Kidney epithelial cell (primary cell): ENCODE measurements around the gene BIRC3. TPM values are rescaled to one million over a fixed set of nuclear protein-coding genes. Genes with fewer than 3 reads are reported as not detected.

Experiments used
- DNase-seq: peaks from one replicate; pipeline ENCODE4 v3.0.0-alpha.2; 2010; ENCODE audit warnings: low read depth
- H3K27me3 ChIP-seq: 2 replicates; pipeline ENCODE4 v1.6.0; 2011; ENCODE audit warnings: low read length; ENCODE audit not compliant: control insufficient read depth, insufficient read depth
- H3K36me3 ChIP-seq: 2 replicates; pipeline ENCODE4 v1.5.1; 2011; ENCODE audit warnings: low read length; ENCODE audit not compliant: control insufficient read depth, insufficient read depth
- H3K4me3 ChIP-seq: 2 replicates; pipeline ENCODE4 v1.5.1; 2011; ENCODE audit warnings: low read depth, mild to moderate bottlenecking, control low read depth, low read length
- CTCF ChIP-seq: IDR thresholded peaks from 2 replicates; pipeline ENCODE4 v1.5.1; 2011; ENCODE audit warnings: mild to moderate bottlenecking, moderate library complexity, low read length, control low read depth, inconsistent platforms; ENCODE audit not compliant: insufficient read depth, poor library complexity, severe bottlenecking
- total RNA-seq: library from RNA; depleted of rRNA; stranded (reverse); fragments of >200 nt; gene quantifications from 2 replicates; pipeline ENCODE4 v1.2.3, GENCODE V29; 2015

Gene BIRC3
- total RNA-seq, 1 donor from 2014 or later = 10.0 TPM

DNA sequence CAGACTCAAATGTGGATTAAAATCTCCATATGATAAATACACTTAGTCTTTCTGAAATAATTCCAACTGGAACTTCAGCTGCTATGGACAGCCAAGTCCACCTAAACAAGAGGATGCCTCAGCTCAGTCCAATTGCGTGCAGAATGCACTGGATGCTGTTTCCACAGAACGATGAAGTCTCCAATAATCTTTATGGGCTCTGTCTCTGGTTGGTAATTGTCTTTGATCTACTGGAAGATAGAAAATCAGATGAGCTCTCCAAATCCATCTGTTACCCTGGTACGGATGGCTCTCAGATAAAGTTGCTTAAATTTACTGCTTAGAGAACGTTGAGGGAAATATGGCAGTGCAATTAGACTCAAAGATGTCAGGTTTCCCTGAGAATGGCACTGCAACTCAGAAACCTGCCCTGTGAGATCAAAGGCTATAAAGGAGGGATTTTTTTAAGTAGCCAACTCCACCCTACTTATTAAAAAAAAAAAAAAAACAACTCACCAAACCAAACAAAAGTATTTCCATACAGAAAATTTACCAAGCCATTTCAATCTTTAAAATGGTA lies 859 bp upstream of the BIRC3 start:
- no peaks in the 10 kb centered on the region for H3K27me3 ChIP-seq
- no peaks in the 10 kb centered on the region for H3K36me3 ChIP-seq
- H3K4me3 ChIP-seq = no peak overlapping the region
- no peak for DNase-seq
- no peak for TF ChIP-seq CTCF

DNA sequence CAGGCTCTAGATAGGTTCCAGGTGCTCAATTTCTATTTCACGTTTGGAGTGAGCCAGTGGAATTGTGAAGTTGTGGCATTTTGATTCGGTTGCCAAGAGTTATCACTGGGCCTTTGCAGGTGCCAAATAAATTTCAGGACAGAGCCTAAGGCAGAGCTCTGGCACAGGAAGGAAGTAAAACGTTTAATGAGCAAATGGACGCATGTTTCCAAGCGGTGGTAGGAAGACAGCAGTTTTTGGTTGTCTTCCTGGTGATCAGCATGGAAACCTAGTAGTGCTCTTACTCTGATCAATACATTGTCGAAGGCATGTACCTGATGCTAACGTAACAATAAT lies 452 bp downstream of the BIRC3 start:
- Histone ChIP-seq H3K4me3 (peak overlapping the region; percentile 45), H3K36me3 (no peaks in the 10 kb centered on the region), H3K27me3 (no peaks in the 10 kb centered on the region)
- TF ChIP-seq CTCF = no peak
- no peak for DNase-seq

- no peaks in the 10 kb centered on the region for H3K36me3 ChIP-seq
- no peak for TF ChIP-seq CTCF
- H3K27me3 ChIP-seq = no peaks in the 10 kb centered on the region
- no peak for DNase-seq
- peak overlapping the region; percentile 7 for H3K4me3 ChIP-seq
Measured at GRCh38 chr11:102318469-102318868, 1.2 kb downstream of the BIRC3 start.

GRCh38 chr11:102319544-102319943 lies 2.3 kb downstream of the BIRC3 start:
- no peak for TF ChIP-seq CTCF
- Histone ChIP-seq H3K36me3 (no peaks in the 10 kb centered on the region), H3K4me3 (no peak overlapping the region), H3K27me3 (no peaks in the 10 kb centered on the region)
- no peak for DNase-seq

DNA sequence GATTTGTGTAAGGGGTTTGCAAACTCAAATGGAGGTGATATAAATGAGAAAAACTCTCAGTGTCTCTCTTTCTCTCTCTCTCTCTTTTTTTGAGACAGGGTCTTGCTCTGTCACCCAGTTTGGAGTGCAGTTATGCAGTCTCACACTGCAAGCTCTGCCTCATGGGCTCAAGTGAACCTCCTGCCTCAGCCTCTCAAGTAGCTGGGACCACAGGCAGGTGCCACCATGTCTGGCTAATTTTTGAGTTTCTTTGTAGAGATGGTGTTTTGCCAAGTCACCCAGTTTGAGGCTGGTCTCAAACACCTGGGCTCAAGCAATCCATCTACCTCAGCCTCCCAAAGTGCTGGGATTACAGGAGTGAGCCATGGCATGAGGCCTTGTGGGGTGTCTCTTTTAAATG lies 2.9 kb downstream of the BIRC3 start:
- Histone ChIP-seq H3K27me3 (no peaks in the 10 kb centered on the region), H3K36me3 (no peaks in the 10 kb centered on the region), H3K4me3 (no peak overlapping the region)
- TF ChIP-seq CTCF = no peak
- no peak for DNase-seq

DNA sequence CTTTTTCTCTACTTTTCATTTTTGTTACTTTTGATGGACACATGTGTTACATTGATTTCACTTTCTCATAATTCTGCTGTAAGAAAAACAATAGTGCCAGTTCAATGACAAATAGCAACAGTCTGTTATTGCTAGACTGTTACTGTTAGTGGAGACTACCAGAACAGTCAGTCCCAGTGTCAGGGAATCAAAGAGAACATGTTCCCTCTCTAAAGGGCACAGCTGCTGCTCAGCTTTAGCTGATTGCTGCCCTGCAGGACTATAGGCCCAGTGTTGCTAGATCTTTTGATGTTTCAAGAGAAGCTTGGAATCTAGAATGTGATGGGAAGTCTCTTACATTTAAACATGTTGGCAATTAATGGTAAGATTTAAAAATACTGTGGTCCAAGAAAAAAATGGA lies 3.4 kb downstream of the BIRC3 start:
- DNase-seq = no peak
- no peaks in the 10 kb centered on the region for H3K36me3 ChIP-seq
- no peak for TF ChIP-seq CTCF
- no peak overlapping the region for H3K4me3 ChIP-seq
- H3K27me3 ChIP-seq = no peaks in the 10 kb centered on the region
